Hepatic stellate cell (primary cell): ENCODE measurements around the gene UQCC2.

Experiments
- DNase-seq: peaks from one replicate; pipeline ENCODE4 v3.0.0; 2011; ENCODE audit warnings: low spot score

The UQCC2 gene

GRCh38 chr6:33690766-33691165 lies 20.7 kb downstream of the UQCC2 start:
- DNase-seq, result no peak

GRCh38 chr6:33689879-33690278 lies 21.6 kb downstream of the UQCC2 start:
- DNase-seq, result no peak

- DNase-seq, result no peak
These were observed 22.4 kb downstream of the UQCC2 start for GRCh38 chr6:33689148-33689494.

GRCh38 chr6:33688451-33689147 lies 22.9 kb downstream of the UQCC2 start:
- no peak for DNase-seq

GRCh38 chr6:33688006-33688405 lies 23.5 kb downstream of the UQCC2 start:
- no peak for DNase-seq

- DNase-seq, result no peak
These were observed 24.2 kb downstream of the UQCC2 start for GRCh38 chr6:33686981-33687975.

- DNase-seq, result no peak
These were observed 25.1 kb downstream of the UQCC2 start for GRCh38 chr6:33686225-33686924.

GRCh38 chr6:33685411-33686224 lies 25.9 kb downstream of the UQCC2 start:
- no peak for DNase-seq

- DNase-seq, result no peak
These were observed 26.5 kb downstream of the UQCC2 start for GRCh38 chr6:33684983-33685382.

GRCh38 chr6:33684428-33684896 lies 27.0 kb downstream of the UQCC2 start:
- no peak for DNase-seq

- DNase-seq, result no peak
These were observed 27.7 kb downstream of the UQCC2 start for GRCh38 chr6:33683576-33684427.

GRCh38 chr6:33683051-33683571 lies 28.4 kb downstream of the UQCC2 start:
- no peak for DNase-seq

- no peak for DNase-seq
These were observed 29.2 kb downstream of the UQCC2 start for GRCh38 chr6:33682341-33682740.

- DNase-seq, result no peak
These were observed 31.7 kb downstream of the UQCC2 start for GRCh38 chr6:33679761-33680160.

GRCh38 chr6:33678932-33679490 lies 32.5 kb downstream of the UQCC2 start:
- DNase-seq, result no peak

- no peak for DNase-seq
These were observed 33.1 kb downstream of the UQCC2 start for GRCh38 chr6:33678233-33678931.

GRCh38 chr6:33677689-33678088 lies 33.8 kb downstream of the UQCC2 start:
- no peak for DNase-seq

GRCh38 chr6:33677143-33677660 lies 34.3 kb downstream of the UQCC2 start:
- DNase-seq, result peak; percentile 66
